ENCODE results near the gene ODF4.
A peak's percentile ranks its signal among the peaks of the same experiment; 100 is the strongest.
"Not testable (repeated sequence)": the region's sequence is repeated elsewhere in the genome, so short reads cannot be mapped to it uniquely, and the experiment has no call there.

Gene ODF4

DNA sequence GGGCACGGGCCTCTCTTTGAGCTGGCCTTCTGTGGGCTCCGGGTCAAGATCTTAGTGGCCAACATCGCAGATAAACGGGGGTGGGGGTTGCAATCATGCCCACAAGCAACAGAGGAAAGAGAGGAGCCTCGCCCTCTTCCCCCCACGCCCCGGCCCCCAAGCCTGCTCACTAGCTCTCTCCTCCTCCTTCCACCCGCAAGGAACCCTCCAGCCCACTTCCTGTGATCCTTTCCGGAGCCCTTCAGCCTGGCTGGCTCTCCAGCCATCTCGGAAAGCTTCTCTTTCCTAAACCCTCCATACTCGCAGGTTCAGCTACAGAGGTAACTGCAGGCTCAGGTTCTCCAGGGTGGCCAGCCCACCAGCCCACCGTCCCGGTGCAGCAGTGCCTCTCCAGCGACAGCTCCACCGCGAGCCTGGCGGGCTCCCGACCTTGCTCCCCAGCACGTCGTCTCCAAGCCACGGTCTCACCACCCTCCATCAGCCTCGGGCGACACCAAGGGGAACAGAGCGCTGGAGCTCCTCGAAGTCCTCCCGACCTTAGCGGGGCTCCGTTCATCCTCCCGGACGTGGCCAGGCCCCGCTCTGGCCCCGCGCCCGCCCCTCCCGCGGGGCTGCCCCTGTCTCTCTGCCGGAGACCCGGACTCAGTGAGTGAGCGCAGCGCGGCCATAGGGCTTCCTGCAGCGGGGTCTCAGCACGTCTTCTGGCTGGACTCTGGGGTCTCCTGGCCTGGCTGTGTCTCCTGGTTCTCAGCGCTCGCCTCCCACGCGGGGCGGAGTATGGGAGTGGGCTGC lies 12.9 kb upstream of the ODF4 start:
- DNase-seq (ENCODE audit: low spot score) = no peak

DNA sequence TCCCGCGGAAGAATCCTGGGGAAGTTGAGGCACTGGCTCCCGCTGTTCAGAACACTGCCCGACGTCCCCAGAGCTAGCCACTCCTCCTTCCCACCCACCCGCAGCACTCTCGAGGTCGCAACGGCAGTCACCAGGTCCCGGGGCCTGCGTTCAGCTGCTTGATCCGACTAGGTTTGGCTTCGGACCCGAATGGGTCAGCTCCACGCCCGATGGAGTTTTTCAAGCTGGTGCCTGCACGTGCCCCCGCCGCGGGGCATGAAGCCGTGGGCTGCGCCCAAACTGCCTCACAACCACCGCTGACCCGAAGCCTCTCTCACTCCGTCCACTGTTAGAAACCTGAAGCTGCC lies 12.4 kb upstream of the ODF4 start:
- no peak for DNase-seq (ENCODE audit: low spot score)

DNA sequence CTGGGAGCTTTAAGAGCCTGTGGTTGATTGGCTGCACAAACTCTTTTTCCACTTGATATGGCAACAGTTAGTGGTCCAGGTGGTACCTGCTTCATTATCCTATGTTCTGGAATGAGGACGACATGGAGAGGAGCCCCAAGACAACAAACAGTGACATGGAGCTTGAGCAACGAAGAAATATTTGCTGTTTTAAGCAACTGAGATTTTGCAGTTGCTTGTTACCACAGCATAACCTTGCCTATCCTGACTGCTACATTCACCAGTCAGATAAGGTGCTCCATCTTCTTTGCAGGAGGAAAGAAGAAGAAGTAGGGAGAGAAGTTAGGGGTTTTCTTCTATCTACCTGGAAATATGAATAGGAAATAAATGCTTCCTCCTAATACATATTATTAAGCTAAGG lies 7.5 kb upstream of the ODF4 start:
- no peak for DNase-seq (ENCODE audit: low spot score)

DNA sequence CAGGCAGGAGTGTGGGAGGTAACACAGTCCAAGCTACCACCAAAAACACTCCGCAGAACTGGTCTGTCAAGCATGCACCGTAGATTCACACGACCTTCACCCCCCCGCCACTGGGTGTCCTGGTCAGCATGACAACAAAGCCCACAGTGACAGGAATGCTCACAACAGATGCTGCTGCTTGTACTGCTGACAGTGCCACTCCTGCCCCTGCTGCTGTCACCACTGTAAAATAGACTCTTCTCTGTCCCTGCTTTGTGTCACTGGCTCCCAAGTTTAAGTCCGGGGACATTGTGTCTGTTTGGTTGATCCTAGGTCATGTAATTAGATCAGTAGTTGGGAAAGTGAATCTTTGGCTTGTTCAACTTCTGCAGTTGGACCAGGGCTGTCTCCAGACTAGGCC lies 7.0 kb upstream of the ODF4 start:
- no peak for DNase-seq (ENCODE audit: low spot score)

DNA sequence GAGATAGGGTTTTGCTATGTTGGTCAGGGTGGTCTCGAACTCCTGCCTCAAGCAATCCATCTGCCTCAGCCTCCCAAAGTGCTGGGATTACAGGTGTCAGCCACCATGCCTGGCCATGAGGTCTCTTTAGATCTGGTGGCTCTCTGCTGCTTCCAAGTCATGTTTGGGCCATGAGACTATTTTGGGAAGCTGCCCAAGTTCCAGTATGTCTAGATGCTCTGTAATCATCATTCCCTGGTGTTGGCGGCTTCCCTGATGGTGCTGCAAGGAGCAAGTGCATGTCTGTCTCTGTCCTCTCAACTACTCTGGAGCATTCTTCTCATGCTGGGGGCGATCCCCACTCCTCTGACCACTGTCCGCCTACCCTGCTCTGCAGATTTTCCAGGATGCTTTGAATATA lies 6.4 kb upstream of the ODF4 start:
- no peak for DNase-seq (ENCODE audit: low spot score)

DNA sequence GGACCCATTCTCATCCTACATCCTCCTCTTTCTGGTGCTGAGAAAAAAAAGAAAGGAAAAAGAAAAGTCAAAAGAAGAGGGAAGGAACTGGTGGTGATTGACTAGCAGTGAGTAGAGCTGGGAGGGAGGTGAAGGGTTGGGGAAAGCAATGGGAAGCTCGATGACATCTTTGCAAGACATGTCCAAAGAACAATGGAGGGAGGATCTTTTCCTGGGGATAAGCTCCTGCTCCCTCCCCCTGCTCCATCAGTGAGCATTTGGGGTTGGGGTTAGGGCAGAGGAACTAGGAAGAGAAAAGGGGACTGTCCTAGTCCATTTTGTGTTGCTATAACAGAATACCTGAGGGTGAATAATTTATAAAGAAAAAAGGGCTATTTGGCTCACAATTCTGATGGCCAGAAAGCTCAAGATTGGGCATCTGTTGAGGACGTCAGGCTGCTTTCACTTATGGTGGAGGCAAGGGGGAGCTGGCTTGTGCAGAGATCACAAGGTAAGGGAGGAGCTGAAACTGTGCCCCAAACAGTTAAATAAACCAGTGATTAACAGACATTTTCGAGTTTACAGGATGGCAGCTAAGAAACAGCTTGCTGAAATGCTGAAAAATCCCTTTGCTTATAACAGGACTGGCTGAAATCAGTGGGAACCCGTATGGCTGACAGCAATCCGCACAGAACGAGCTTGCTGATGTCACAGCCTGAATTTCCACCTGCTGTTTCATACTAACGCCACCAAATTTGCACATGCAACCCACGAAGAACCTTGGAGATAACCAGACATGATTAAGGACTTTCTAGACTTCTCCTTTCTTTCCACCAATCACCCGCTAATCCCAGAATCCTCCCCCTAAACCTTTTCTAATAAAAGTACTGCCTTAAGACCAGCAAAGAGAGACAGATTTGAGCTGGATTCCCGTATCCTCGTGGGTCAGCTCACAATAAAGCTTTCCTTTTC lies 1.6 kb upstream of the ODF4 start:
- DNase-seq (ENCODE audit: low spot score) = peak; percentile 36

DNA sequence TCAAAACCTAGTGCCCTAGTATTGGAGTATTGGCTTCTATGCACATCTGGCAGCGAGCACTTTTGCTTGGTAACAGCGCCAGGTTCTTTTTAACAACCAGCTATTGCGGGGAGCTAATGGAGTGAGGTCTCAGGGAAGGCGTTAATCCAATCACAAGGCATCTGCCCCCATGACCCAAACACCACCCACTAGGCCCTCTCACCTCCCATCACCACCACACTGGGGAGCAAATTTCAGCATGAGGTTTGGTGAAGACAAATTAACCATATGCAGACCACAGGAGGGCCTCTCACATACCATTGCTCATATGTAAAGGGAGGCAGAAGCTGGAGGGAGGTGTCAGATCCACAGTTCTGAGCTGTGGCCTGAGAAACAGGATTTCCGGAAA lies 893 bp upstream of the ODF4 start:
- no peak for DNase-seq (ENCODE audit: low spot score)

DNA sequence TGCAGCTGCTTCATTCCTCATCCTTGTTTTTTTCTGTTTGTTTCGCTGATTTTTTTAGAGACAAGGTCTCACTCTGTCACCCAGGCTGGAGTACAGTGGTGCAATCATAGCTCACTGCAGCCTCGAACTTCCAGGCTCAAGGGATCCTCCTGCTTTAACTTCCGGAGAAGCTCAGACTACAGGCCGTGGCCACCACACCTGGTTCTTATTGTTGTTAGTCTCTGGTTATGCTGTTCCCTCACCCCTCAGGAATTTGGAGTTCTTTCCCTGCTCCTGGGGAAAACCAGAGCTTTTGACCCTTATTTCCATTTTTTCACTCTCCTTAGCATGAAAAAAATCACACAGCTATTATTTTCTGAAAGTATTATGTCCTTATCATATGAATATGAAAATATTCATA lies 1.8 kb downstream of the ODF4 start:
- DNase-seq (ENCODE audit: low spot score) = no peak

DNA sequence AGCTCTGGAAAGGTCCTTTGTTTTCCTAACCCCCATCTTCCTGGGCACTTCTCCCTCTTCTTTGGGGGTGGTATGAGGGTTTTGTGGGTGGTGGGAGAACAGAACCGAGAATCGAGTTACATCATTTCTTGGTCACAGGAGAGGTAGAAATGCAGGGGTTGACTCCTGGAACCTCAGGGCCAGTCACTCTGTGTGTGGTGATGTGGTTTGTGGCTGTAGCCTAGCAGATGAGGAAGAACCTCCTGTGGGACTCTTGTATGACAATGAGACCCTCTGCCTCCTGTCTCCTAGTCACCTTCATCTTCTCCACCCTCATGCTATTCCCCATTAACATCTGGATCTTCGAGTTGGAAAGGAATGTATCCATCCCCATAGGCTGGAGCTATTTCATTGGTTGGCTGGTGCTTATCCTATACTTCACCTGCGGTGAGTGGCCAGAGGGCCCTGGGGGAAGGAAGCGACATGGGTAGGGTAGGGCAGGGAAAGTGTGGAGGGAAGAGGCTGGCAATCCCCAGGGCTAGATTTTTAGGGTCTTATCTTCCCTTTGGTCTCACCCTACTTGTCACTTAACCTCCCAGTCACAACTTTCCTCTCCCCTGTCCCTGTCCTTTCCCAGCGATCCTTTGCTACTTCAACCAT lies 5.5 kb downstream of the ODF4 start:
- no peak for DNase-seq (ENCODE audit: low spot score)

DNA sequence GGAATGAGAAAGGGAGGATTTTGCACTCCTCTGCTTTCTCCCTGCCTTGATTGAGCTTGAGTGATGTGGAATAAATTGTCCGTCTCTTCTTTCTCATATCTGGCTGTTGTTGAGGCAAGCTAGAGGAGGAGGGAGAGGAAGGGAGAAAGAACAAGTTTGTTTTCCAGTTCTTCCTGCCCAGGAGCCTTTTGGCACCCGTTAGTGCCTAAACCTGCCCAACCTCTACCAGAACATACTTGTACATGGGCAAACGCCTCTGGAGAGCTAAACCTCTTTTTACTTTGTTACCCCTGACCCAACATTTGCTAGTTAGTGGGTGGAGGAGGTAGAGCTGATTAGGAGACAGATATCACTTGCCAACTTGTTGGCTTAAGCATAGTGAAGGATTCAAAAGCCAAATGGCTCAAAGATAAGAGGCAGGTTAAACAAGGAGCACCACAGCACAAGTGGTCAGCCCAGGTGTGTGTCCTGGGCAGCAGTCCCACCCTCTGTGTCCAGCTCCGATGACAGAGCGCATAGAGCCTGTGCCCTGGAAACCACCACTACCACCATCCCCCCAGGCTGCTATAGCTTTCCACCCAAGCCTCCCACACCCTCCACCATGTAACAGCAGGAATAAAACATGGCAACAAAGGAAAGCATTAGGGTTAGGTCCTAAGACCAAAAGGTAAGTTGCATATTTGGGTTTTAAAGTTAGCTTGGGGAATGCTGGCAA lies 6.5 kb downstream of the ODF4 start:
- DNase-seq (ENCODE audit: low spot score) = no peak

DNA sequence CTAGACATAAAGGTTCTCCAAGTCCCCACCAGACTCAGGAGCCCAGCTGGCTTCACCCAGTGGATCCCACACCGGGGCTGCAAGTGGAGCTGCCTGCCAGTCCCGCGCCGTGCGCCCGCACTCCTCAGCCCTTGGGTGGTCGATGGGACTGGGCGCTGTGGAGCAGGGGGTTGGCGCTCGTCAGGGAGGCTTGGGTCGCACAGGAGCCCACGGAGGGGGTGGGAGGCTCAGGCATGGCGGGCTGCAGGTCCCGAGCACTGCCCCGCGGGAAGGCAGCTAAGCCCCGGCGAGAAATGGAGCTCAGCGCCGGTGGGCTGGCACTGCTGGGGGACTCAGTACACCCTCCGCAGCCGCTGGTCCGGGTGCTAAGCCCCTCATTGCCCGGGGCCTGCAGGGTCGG lies 7.4 kb downstream of the ODF4 start:
- DNase-seq (ENCODE audit: low spot score) = not testable (repeated sequence)

DNA sequence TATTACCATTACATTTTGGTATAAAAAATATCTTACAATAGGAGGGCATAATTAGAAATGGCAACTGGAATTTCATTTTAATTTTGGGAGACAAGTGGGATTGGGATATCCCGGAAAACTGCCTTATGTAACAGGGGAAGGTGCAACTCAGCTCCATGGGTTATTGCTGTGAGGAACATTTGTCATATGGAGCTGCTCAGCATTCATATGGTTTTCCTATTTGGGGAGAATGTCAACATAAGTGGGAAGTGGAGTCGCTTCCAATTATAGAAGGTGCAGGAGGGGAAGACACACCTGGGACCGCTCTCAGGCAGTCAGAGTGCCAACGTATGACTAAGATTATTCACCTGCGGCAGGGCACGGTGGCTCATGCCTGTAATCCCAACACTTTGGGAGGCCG lies 10.7 kb downstream of the ODF4 start:
- no peak for DNase-seq (ENCODE audit: low spot score)

DNA sequence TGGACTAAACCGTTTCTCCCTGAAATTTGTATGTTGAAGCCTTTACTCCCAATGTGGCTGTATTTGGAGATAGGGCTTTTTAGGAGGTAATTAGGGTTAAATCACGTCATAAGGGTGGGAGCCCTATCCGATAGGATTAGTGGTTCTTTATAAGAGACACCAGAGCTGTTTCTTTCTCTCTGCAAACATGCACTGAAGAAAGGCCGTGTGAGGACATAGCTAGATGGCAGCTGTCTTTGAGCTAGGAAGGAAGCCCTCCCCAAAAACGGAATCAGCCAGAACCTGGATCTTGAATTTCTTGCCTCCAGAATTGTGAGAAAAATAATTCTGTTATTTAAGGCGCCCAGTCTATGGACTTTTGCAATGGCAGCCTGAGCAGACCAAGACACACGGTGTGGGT lies 14.1 kb downstream of the ODF4 start:
- DNase-seq (ENCODE audit: low spot score) = no peak

DNA sequence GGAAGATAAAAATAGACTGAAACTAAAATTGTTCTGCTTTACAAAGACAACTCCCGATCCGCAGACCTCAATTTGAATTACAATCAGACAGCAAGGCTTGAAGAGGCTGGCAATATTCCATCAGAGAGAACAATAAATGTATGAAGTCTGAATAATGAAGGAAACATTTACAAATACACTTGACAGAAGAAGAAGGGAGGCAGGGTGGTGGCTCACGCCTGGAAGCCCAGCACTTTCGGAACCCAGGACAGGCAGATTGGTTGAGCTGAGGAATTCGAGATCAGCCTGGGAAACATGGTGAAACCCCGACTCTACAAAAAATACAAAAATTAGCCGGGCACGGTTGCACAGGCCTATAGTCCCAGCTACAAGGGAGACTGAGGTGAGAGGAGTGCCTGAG lies 14.6 kb downstream of the ODF4 start:
- DNase-seq (ENCODE audit: low spot score) = no peak

DNA sequence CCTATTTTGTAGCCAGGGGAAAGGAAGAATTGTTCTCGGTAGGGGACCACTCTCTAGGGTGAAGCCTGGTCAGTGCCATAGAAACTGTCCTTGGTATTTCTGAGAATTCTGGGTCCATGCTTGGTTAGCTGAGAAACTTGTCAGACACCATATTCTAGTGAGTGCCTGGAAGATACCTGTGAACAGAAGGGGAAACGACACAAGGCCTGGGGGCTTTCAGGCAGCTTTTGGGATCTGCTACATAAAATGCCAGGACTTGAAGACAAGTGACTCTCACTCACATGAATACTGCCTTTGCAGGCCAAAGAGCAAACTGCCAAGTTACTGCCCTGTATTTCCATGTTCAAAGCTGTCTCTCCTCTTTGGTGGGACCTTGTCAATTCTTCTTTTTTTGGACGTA lies 18.3 kb downstream of the ODF4 start:
- no peak for DNase-seq (ENCODE audit: low spot score)

DNA sequence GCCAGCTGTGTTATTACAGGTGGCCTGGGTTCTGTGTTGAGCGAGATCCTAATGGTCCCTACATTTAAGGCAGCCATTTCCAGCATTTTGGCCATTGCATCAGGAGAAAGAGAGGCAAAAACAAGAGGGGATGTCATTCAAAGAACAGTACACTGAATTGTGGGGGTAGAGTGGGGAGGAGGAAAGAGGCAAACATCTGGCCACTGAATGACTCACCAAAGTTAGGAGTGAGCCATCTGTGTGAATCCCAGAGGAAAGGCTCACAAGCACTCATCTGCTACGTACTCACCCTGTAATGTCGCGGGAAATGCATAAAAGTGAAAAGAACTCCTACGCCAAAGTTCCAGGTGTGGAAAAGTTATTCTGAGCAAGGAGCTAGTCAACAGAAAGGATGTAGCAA lies 20.1 kb downstream of the ODF4 start:
- no peak for DNase-seq (ENCODE audit: low spot score)

DNA sequence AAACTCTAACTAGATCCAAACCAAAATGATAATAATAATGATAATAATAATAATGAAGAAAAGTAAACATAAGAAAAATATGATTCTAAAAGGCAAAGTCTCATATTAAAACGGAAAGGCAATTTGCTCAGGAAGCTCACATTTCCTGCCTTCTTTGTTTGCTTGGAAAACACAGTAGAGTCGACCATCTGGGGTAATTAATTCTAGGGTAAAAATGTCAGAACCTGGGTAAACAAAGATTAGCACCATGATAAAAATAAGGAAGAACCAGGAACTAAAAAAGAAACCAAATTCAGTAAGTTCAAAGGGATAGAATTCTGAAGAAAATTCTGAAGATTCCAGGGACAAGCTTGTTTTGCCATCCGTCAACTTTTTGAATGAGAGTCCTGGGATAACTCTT lies 20.6 kb downstream of the ODF4 start:
- DNase-seq (ENCODE audit: low spot score) = no peak

DNA sequence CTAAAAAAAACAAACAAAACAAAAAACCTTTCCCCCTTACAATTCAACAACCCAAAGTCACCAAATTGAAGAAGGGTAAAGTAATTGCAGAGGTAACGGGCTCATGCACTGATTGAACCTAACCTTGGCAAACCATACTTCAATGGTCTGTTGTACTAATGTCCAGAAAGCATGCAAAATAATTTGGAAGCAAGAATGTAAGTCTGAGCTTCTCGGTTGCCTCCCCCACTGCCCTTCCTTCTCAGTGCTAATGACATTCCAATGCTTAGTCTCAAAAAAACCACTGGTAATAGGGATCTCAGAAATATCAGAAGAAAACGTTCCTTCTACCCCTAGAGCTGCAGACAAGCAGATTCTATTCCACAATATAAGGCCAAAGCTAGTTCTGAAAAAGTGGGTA lies 21.1 kb downstream of the ODF4 start:
- no peak for DNase-seq (ENCODE audit: low spot score)

DNA sequence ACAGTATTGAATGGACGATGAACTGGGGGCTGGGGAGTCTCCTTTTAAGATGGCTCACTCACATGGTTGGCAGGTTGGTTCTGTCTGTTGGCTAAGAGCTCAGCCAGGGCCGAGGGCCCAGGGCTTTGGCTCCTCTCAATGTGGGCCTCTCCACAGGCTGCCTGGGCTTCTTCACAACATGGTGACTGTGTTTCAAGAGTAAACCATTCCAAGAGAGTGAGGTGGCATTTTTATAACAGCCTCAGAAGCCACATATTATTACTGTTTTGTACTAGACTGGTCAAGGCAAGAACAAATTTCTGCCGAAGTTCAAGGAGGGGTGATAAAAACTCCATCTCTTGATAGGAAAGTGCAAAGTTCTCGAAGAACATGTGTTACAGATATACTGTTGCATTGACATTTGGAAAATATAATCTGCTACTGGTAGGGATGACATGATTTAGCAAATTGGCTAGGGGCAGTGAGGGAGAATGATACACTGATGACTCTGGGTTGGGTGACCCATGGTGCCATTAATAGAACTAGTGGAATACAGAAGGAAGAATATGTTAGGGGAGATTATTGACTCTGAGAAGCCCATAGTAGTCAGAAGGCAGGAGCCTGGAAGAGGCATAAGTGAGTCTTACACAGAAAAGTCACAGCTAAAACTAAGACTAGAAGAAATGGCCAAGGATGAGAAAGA lies 23.2 kb downstream of the ODF4 start:
- no peak for DNase-seq (ENCODE audit: low spot score)

DNA sequence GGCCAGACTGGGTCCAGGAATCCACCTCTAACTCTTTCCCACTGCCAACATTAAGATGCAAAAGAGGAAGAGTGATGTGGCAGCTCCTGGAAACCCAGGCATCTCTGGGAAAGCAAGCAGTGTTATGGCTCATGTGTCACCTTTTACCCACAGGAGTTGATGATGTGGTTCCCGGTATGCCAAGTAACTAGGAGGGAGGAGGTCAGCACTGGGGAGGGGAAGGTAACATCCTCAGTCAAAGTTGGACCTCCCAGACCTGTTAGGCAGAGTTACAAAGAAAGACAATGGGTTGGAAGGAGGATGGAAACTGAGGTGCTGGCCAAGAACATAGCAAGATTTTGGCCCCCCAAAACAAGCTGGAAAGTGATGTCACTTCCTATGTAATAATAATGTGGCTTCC lies 25.5 kb downstream of the ODF4 start:
- no peak for DNase-seq (ENCODE audit: low spot score)

DNA sequence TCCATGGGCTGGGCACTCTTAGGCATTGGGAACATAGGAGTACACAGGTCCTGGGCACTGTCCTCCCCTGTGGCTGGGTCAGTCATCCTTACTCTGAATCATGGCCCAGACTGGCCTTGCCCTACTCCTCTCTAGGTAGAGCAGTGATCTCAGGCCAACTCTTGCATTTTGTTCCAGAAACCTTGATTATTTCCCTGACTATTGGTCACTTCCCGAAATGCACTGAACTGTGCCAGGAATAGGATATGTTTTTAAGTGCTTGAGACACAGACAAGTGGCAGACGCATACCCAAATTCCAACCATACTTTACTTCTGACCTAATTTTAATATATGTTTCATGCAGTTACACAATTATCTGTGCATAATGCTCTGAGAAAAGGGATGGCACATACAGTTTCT lies 26.6 kb downstream of the ODF4 start:
- no peak for DNase-seq (ENCODE audit: low spot score)

DNA sequence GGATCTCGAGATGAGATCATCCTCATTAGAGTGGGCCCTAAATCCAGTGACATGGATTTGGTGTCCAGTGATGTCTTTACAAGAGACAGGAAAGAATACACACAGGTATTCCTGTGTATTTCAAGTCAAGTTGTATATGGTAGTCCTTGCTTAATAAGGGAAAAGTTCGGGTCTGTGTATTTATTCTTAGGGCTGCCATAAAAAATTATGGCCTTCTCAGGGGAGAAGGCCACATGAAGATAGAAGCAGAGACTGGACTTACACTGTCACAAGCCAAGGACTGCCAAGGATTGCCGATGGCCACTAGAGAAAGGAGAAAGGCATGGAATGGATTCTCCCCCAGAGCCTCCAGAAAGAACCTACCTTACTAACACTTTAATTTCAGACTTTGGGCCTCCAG lies 28.6 kb downstream of the ODF4 start:
- no peak for DNase-seq (ENCODE audit: low spot score)

All from NAMALWA (cell line).